SK-N-SH treated with all-trans-retinoic acid at 6 μM for 48 hours (cell line): ENCODE results near the gene PTPRD.

Source experiments
- ATAC-seq: fragments of 200-7000 bp; cut with Tn5 transposase; 3 replicates; pipeline ENCODE4 v1.9.1; 2020; ENCODE audit warnings: mild to moderate bottlenecking, moderate library complexity
- BACH2 ChIP-seq: fragments of 250-450 bp; sonication (Bioruptor Pico); IDR thresholded peaks from 2 replicates; pipeline ENCODE4 v1.9.0; 2021; ENCODE audit warnings: mild to moderate bottlenecking, borderline replicate concordance
- CSDC2 ChIP-seq: fragments of 250-450 bp; sonication (Bioruptor Pico); IDR thresholded peaks from 2 replicates; pipeline ENCODE4 v1.5.0; 2020; ENCODE audit warnings: mild to moderate bottlenecking, moderate library complexity
- ESRRG ChIP-seq: fragments of 250-450 bp; sonication (Bioruptor Pico); IDR thresholded peaks from 2 replicates; pipeline ENCODE4 v1.6.1; 2021; ENCODE audit warnings: mild to moderate bottlenecking
- GLIS3 ChIP-seq: fragments of 250-450 bp; sonication (Bioruptor Pico); IDR thresholded peaks from 2 replicates; pipeline ENCODE4 v1.5.0; 2020; ENCODE audit warnings: mild to moderate bottlenecking, moderate library complexity
- ISL1 ChIP-seq: fragments of 250-450 bp; sonication (Bioruptor Pico); IDR thresholded peaks from 2 replicates; pipeline ENCODE4 v2.1.2; 2022; ENCODE audit warnings: mild to moderate bottlenecking, moderate library complexity
- OSR1 ChIP-seq: fragments of 250-450 bp; sonication (Bioruptor Pico); IDR thresholded peaks from 2 replicates; pipeline ENCODE4 v1.8.0; 2022; ENCODE audit warnings: moderate library complexity, mild to moderate bottlenecking, inconsistent platforms
- PPARA ChIP-seq: fragments of 250-450 bp; sonication (Bioruptor Pico); IDR thresholded peaks from 2 replicates; pipeline ENCODE4 v1.5.0; 2020; ENCODE audit warnings: mild to moderate bottlenecking, borderline replicate concordance
- RARB ChIP-seq: fragments of 250-450 bp; sonication (Bioruptor Pico); IDR thresholded peaks from 2 replicates; pipeline ENCODE4 v1.8.0; 2021; ENCODE audit warnings: mild to moderate bottlenecking, moderate library complexity
- TCF4 ChIP-seq: fragments of 250-450 bp; sonication (Bioruptor Pico); IDR thresholded peaks from 2 replicates; pipeline ENCODE4 v1.8.0; 2021; ENCODE audit warnings: mild to moderate bottlenecking, moderate library complexity, borderline replicate concordance
- TOX ChIP-seq: fragments of 250-450 bp; sonication (Bioruptor Pico); IDR thresholded peaks from 2 replicates; pipeline ENCODE4 v1.8.0; 2021; ENCODE audit warnings: mild to moderate bottlenecking, moderate library complexity, borderline replicate concordance
- ZFP3 ChIP-seq: fragments of 250-450 bp; sonication (Bioruptor Pico); IDR thresholded peaks from 2 replicates; pipeline ENCODE4 v1.5.0; 2020; ENCODE audit warnings: mild to moderate bottlenecking, moderate library complexity
- ZFP30 ChIP-seq: fragments of 450-650 bp; formaldehyde crosslinking; IDR thresholded peaks from 2 replicates; pipeline ENCODE4 v1.5.0; 2022; ENCODE audit warnings: mild to moderate bottlenecking, moderate library complexity
- ZNF565 ChIP-seq: fragments of 450-650 bp; formaldehyde crosslinking; conservative IDR thresholded peaks from 2 replicates; pipeline ENCODE4 v1.5.0; 2020; ENCODE audit warnings: low read depth, mild to moderate bottlenecking, moderate library complexity
- ZNF70 ChIP-seq: fragments of 450-650 bp; formaldehyde crosslinking; IDR thresholded peaks from 2 replicates; pipeline ENCODE4 v1.5.0; 2020; ENCODE audit warnings: mild to moderate bottlenecking, moderate library complexity
- ZNF8 ChIP-seq: fragments of 450-650 bp; formaldehyde crosslinking; IDR thresholded peaks from 2 replicates; pipeline ENCODE4 v1.5.0; 2020; ENCODE audit warnings: mild to moderate bottlenecking, moderate library complexity
- TF ChIP-seq, protein P1 (sequence below): fragments of 250-450 bp; sonication (Bioruptor Pico); IDR thresholded peaks from 2 replicates; pipeline ENCODE4 v1.5.1; 2021; ENCODE audit warnings: mild to moderate bottlenecking, moderate library complexity
- TF ChIP-seq, protein P2 (sequence below): fragments of 250-450 bp; sonication (Bioruptor Pico); IDR thresholded peaks from 2 replicates; pipeline ENCODE4 v1.5.1; 2020; ENCODE audit warnings: low read depth, mild to moderate bottlenecking, moderate library complexity
- TF ChIP-seq, protein P3 (sequence below): fragments of 250-450 bp; sonication (Bioruptor Pico); IDR thresholded peaks from 2 replicates; pipeline ENCODE4 v1.8.0; 2020; ENCODE audit warnings: mild to moderate bottlenecking, moderate library complexity, borderline replicate concordance
- TF ChIP-seq, protein P4 (sequence below): fragments of 250-450 bp; sonication (Bioruptor Pico); IDR thresholded peaks from 2 replicates; pipeline ENCODE4 v1.5.0; 2020; ENCODE audit warnings: mild to moderate bottlenecking, moderate library complexity
- TF ChIP-seq, protein P5 (sequence below): fragments of 250-450 bp; sonication (Bioruptor Pico); IDR thresholded peaks from 2 replicates; pipeline ENCODE4 v1.8.0; 2021; ENCODE audit warnings: low read depth, mild to moderate bottlenecking, moderate library complexity, borderline replicate concordance

Gene PTPRD

DNA sequence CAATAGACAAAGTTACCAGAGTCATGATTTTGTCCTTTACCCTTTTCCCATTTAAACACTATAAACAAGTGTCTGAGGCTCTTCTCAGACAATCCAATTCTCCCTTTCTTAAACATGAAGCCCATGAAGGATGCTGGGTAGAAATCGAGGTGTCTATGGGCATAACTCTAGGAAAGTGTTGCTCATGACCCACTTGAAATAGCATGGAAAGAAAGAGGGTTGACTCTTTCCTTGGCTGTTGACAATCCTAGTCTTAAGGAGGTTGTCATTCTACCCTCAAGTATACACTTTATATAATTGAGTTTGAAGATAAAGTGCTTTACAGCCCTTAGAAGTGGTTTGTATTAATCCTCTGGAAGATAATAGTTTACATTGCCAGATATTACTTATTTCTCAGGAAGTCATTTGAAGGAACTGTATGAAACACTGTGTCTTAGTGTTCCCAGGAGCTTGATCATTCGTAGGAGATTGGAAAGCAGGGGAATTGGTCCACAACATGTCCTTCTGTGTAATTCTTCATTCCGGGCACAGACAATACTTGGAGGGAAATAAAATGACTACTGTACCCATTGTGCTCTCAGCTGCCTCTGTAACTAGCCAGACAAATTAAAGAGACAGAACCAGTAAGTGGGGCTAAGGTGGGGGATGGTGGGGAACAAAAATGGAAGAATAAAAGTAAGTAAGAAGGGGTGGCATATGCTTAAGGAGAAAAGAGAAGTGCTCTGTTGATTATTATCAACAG is 1734.9 kb downstream of the PTPRD start:
- TF ChIP-seq CSDC2: no peak
- TF ChIP-seq TCF4 (CRISPR knock-in tag): no peak
- TF ChIP-seq ESRRG (CRISPR knock-in tag): no peak
- TF ChIP-seq, protein P1, sequence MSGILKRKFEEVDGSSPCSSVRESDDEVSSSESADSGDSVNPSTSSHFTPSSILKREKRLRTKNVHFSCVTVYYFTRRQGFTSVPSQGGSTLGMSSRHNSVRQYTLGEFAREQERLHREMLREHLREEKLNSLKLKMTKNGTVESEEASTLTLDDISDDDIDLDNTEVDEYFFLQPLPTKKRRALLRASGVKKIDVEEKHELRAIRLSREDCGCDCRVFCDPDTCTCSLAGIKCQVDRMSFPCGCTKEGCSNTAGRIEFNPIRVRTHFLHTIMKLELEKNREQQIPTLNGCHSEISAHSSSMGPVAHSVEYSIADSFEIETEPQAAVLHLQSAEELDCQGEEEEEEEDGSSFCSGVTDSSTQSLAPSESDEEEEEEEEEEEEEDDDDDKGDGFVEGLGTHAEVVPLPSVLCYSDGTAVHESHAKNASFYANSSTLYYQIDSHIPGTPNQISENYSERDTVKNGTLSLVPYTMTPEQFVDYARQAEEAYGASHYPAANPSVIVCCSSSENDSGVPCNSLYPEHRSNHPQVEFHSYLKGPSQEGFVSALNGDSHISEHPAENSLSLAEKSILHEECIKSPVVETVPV: no peak
- TF ChIP-seq, protein P2, sequence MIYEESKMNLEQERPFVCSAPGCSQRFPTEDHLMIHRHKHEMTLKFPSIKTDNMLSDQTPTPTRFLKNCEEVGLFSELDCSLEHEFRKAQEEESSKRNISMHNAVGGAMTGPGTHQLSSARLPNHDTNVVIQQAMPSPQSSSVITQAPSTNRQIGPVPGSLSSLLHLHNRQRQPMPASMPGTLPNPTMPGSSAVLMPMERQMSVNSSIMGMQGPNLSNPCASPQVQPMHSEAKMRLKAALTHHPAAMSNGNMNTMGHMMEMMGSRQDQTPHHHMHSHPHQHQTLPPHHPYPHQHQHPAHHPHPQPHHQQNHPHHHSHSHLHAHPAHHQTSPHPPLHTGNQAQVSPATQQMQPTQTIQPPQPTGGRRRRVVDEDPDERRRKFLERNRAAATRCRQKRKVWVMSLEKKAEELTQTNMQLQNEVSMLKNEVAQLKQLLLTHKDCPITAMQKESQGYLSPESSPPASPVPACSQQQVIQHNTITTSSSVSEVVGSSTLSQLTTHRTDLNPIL (CRISPR knock-in tag): no peak
- TF ChIP-seq, protein P3, sequence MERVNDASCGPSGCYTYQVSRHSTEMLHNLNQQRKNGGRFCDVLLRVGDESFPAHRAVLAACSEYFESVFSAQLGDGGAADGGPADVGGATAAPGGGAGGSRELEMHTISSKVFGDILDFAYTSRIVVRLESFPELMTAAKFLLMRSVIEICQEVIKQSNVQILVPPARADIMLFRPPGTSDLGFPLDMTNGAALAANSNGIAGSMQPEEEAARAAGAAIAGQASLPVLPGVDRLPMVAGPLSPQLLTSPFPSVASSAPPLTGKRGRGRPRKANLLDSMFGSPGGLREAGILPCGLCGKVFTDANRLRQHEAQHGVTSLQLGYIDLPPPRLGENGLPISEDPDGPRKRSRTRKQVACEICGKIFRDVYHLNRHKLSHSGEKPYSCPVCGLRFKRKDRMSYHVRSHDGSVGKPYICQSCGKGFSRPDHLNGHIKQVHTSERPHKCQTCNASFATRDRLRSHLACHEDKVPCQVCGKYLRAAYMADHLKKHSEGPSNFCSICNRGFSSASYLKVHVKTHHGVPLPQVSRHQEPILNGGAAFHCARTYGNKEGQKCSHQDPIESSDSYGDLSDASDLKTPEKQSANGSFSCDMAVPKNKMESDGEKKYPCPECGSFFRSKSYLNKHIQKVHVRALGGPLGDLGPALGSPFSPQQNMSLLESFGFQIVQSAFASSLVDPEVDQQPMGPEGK: no peak
- no peak for TF ChIP-seq OSR1
- TF ChIP-seq TOX (CRISPR knock-in tag): no peak
- no peak for TF ChIP-seq RARB (CRISPR knock-in tag)
- no peak for TF ChIP-seq GLIS3 (CRISPR knock-in tag)
- TF ChIP-seq BACH2 (CRISPR knock-in tag): no peak
- no peak for TF ChIP-seq ZFP30 (CRISPR knock-in tag)
- TF ChIP-seq ZFP3 (CRISPR knock-in tag): no peak
- no peak for TF ChIP-seq ZNF8 (CRISPR knock-in tag)
- no peak for TF ChIP-seq PPARA (CRISPR knock-in tag)
- TF ChIP-seq ZNF565 (CRISPR knock-in tag): no peak
- no peak for ATAC-seq

DNA sequence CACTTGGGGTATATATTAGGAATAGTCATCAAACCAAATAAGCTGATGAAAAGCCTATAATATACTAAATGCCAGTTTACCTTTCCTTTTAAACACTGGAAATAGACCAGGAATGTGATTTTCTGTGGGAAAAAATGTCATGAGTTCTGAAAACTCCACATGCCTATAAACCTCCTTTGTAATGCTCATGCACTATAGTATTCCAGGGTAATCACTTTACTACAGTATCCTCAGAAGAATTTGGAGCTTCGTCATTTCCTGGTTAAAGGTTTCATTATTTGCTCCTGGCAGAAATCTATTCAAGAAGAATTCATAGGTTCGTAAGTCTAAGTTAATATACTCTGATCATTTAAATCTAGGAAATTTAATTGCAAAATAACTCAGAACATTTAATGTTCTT is 1736.5 kb downstream of the PTPRD start:
- no peak for ATAC-seq
- TF ChIP-seq TOX (CRISPR knock-in tag): no peak
- TF ChIP-seq ZNF8 (CRISPR knock-in tag): no peak
- no peak for TF ChIP-seq ZNF565 (CRISPR knock-in tag)
- no peak for TF ChIP-seq ZFP30 (CRISPR knock-in tag)
- no peak for TF ChIP-seq ZNF70
- TF ChIP-seq ISL1 (CRISPR knock-in tag): no peak
- no peak for TF ChIP-seq ZFP3 (CRISPR knock-in tag)
- TF ChIP-seq, protein P2 (CRISPR knock-in tag): no peak
- TF ChIP-seq, all 23 proteins: peak for 0

DNA sequence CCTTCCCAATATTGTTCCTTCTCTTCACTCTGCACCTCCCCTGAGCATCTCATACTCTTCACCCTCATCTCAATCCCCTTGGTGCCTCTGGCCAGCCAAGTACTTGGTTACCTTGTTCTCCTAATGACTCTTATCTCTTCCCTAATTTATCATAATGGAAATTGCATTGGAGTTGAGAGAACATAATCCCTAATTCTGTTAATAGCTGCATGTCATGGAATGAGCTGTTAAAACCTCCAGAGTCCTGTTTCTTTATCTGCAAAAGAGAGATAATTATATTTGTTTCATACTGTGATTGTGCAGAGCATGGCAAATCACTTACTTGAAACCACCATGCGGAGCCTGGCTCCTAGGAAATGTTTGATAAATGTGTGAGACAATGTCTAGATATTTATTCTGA is 1738.3 kb downstream of the PTPRD start:
- TF ChIP-seq ISL1 (CRISPR knock-in tag) (0 out of 2 replicates have a peak, but pooled peaks have one; percentile 14), ZNF8 (CRISPR knock-in tag) (no peak), OSR1 (no peak)
- TF ChIP-seq, protein P3: no peak
- ATAC-seq: no peak

DNA sequence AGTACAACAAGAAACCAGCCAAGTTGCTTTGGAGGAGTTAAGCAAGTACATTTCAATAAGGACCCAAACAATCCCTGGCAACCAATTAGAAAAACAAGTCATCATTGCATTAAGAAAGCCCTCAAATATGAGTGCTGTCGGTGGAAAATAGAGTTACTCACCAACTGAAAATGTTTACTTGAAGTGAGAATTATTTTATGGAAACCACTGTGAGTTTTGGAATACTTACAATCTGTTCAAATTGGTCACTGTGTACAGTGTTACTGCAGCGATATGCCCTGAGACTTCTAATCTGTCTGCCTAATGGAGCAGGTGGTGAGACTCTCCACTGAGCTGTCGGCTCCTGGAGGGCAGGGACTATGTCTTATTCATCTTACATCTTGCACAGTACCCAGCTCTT is 1740.0 kb downstream of the PTPRD start:
- TF ChIP-seq, protein P4, sequence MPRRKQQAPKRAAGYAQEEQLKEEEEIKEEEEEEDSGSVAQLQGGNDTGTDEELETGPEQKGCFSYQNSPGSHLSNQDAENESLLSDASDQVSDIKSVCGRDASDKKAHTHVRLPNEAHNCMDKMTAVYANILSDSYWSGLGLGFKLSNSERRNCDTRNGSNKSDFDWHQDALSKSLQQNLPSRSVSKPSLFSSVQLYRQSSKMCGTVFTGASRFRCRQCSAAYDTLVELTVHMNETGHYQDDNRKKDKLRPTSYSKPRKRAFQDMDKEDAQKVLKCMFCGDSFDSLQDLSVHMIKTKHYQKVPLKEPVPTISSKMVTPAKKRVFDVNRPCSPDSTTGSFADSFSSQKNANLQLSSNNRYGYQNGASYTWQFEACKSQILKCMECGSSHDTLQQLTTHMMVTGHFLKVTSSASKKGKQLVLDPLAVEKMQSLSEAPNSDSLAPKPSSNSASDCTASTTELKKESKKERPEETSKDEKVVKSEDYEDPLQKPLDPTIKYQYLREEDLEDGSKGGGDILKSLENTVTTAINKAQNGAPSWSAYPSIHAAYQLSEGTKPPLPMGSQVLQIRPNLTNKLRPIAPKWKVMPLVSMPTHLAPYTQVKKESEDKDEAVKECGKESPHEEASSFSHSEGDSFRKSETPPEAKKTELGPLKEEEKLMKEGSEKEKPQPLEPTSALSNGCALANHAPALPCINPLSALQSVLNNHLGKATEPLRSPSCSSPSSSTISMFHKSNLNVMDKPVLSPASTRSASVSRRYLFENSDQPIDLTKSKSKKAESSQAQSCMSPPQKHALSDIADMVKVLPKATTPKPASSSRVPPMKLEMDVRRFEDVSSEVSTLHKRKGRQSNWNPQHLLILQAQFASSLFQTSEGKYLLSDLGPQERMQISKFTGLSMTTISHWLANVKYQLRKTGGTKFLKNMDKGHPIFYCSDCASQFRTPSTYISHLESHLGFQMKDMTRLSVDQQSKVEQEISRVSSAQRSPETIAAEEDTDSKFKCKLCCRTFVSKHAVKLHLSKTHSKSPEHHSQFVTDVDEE (CRISPR knock-in tag): no peak
- TF ChIP-seq, protein P2 (CRISPR knock-in tag): no peak
- no peak for TF ChIP-seq ZFP3 (CRISPR knock-in tag)
- no peak for TF ChIP-seq ESRRG (CRISPR knock-in tag)
- TF ChIP-seq, protein P5, sequence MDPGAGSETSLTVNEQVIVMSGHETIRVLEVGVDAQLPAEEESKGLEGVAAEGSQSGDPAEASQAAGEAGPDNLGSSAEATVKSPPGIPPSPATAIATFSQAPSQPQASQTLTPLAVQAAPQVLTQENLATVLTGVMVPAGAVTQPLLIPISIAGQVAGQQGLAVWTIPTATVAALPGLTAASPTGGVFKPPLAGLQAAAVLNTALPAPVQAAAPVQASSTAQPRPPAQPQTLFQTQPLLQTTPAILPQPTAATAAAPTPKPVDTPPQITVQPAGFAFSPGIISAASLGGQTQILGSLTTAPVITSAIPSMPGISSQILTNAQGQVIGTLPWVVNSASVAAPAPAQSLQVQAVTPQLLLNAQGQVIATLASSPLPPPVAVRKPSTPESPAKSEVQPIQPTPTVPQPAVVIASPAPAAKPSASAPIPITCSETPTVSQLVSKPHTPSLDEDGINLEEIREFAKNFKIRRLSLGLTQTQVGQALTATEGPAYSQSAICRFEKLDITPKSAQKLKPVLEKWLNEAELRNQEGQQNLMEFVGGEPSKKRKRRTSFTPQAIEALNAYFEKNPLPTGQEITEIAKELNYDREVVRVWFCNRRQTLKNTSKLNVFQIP (CRISPR knock-in tag): no peak
- TF ChIP-seq BACH2 (CRISPR knock-in tag): no peak
- no peak for TF ChIP-seq ISL1 (CRISPR knock-in tag)
- TF ChIP-seq TCF4 (CRISPR knock-in tag): no peak
- no peak for TF ChIP-seq ZNF8 (CRISPR knock-in tag)
- TF ChIP-seq OSR1: no peak
- no peak for ATAC-seq
